Osteocyte (in vitro differentiated cells): ENCODE results near the gene GYG2. TPM values are rescaled to one million over a fixed set of nuclear protein-coding genes. Genes with fewer than 3 reads are reported as not detected.

Source experiments
- DNase-seq: peaks from one replicate; pipeline ENCODE4 v3.0.0; 2021; ENCODE audit warnings: mixed read lengths; ENCODE audit not compliant: unreplicated experiment; ENCODE audit errors: extremely low spot score
- H3K27ac Mint-ChIP-seq: one replicate; pipeline ENCODE4 v1.8.0; 2021; ENCODE audit warnings: mild to moderate bottlenecking, mixed read lengths; ENCODE audit not compliant: unreplicated experiment
- H3K27me3 Mint-ChIP-seq: one replicate; pipeline ENCODE4 v1.8.0; 2021; ENCODE audit warnings: mixed read lengths; ENCODE audit not compliant: unreplicated experiment
- H3K36me3 Mint-ChIP-seq: one replicate; pipeline ENCODE4 v1.8.0; 2021; ENCODE audit warnings: mixed read lengths; ENCODE audit not compliant: unreplicated experiment
- H3K4me1 Mint-ChIP-seq: one replicate; pipeline ENCODE4 v1.8.0; 2021; ENCODE audit warnings: mixed read lengths; ENCODE audit not compliant: unreplicated experiment
- H3K4me3 Mint-ChIP-seq: one replicate; pipeline ENCODE4 v1.8.0; 2021; ENCODE audit warnings: mild to moderate bottlenecking, moderate library complexity, mixed read lengths; ENCODE audit not compliant: unreplicated experiment
- H3K9me3 Mint-ChIP-seq: one replicate; pipeline ENCODE4 v1.8.0; 2021; ENCODE audit warnings: mixed read lengths; ENCODE audit not compliant: unreplicated experiment
- CTCF ChIP-seq: fragments of 200-600 bp; sonication (generic); IDR thresholded peaks from 2 replicates; pipeline ENCODE4 v1.5.0; 2021; ENCODE audit warnings: antibody characterized with exemption, mild to moderate bottlenecking, moderate library complexity
- total RNA-seq: library from RNA; stranded (reverse); gene quantifications from 2 replicates; pipeline ENCODE4 v1.2.1, GENCODE V29; 2021

The GYG2 gene
- total RNA-seq, 1 donor from 2014 or later = 11.8 TPM

GRCh38 chrX:2871831-2872230, 43.1 kb downstream of the GYG2 start:
- no peak overlapping the region for H3K4me3 Mint-ChIP-seq
- no peak for TF ChIP-seq CTCF
- peak; percentile 3 for DNase-seq
- peaks cover 9% of the 10 kb centered on the region for H3K9me3 Mint-ChIP-seq
- no peak overlapping the region for H3K27ac Mint-ChIP-seq
- no peaks in the 10 kb centered on the region for H3K4me1 Mint-ChIP-seq
- peaks cover 6% of the 10 kb centered on the region for H3K36me3 Mint-ChIP-seq
- H3K27me3 Mint-ChIP-seq = no peaks in the 10 kb centered on the region

GRCh38 chrX:2872671-2873277, 44.0 kb downstream of the GYG2 start:
- Mint-ChIP-seq H3K27me3 (no peaks in the 10 kb centered on the region), H3K36me3 (peaks cover 6% of the 10 kb centered on the region), H3K4me3 (no peak overlapping the region), H3K27ac (no peak overlapping the region), H3K4me1 (no peaks in the 10 kb centered on the region), H3K9me3 (peaks cover 9% of the 10 kb centered on the region)
- TF ChIP-seq CTCF = no peak
- peak; percentile 17 for DNase-seq

- DNase-seq = no peak
- H3K27ac Mint-ChIP-seq = no peak overlapping the region
Observed at GRCh38 chrX:2874222-2875135, 45.7 kb downstream of the GYG2 start.

GRCh38 chrX:2875136-2875481, 46.4 kb downstream of the GYG2 start:
- H3K4me1 Mint-ChIP-seq = no peaks in the 10 kb centered on the region
- H3K9me3 Mint-ChIP-seq = peaks cover 9% of the 10 kb centered on the region
- H3K27ac Mint-ChIP-seq = no peak overlapping the region
- no peak for TF ChIP-seq CTCF
- H3K27me3 Mint-ChIP-seq = no peaks in the 10 kb centered on the region
- H3K4me3 Mint-ChIP-seq = no peak overlapping the region
- H3K36me3 Mint-ChIP-seq = peaks cover 6% of the 10 kb centered on the region
- no peak for DNase-seq

More at GRCh38 chrX:2874222-2875135, 45.7 kb downstream of the GYG2 start:
- Mint-ChIP-seq H3K4me1 (no peaks in the 10 kb centered on the region), H3K36me3 (peaks cover 6% of the 10 kb centered on the region), H3K27me3 (no peaks in the 10 kb centered on the region), H3K9me3 (peaks cover 9% of the 10 kb centered on the region), H3K4me3 (no peak overlapping the region)
- no peak for TF ChIP-seq CTCF

- no peak for DNase-seq
- Mint-ChIP-seq H3K4me3 (no peak overlapping the region), H3K27me3 (no peaks in the 10 kb centered on the region), H3K9me3 (peaks cover 3% of the 10 kb centered on the region), H3K4me1 (no peaks in the 10 kb centered on the region), H3K27ac (no peak overlapping the region), H3K36me3 (peaks cover 3% of the 10 kb centered on the region)
- peak; percentile 47 for TF ChIP-seq CTCF
Observed at GRCh38 chrX:2875798-2876399, 47.2 kb downstream of the GYG2 start.
